ENCODE measurements around the gene ARL6IP6.

DNA sequence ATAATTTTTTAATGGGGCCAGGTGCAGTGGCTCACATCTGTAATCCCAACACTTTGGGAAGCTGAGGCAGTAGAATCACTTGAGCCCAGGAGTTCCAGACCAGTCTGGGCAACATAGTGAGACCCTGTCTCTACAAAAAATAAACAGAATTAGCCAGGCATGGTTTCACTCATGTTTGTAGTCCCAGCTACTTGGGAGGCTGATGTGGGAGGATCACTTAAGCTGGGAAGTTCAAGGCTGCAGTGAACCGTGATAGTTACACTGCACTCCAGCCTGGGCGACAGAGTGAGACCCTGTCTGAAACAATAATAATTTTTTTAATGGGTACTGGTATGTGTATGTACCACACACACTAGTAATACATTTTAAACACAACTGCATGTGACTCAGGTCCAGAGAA is 2.4 kb downstream of the ARL6IP6 start:
- no peak for TF ChIP-seq ZXDB (tag by site-specific recombination; IDR thresholded peaks at IDR 0.05)
- no peak for TF ChIP-seq OSR2 (tag by site-specific recombination; IDR thresholded peaks at IDR 0.05)
- TF ChIP-seq, protein P1, sequence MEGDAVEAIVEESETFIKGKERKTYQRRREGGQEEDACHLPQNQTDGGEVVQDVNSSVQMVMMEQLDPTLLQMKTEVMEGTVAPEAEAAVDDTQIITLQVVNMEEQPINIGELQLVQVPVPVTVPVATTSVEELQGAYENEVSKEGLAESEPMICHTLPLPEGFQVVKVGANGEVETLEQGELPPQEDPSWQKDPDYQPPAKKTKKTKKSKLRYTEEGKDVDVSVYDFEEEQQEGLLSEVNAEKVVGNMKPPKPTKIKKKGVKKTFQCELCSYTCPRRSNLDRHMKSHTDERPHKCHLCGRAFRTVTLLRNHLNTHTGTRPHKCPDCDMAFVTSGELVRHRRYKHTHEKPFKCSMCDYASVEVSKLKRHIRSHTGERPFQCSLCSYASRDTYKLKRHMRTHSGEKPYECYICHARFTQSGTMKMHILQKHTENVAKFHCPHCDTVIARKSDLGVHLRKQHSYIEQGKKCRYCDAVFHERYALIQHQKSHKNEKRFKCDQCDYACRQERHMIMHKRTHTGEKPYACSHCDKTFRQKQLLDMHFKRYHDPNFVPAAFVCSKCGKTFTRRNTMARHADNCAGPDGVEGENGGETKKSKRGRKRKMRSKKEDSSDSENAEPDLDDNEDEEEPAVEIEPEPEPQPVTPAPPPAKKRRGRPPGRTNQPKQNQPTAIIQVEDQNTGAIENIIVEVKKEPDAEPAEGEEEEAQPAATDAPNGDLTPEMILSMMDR (tag by site-specific recombination; IDR thresholded peaks at IDR 0.05), result no peak
- TF ChIP-seq TCF7L2 (IDR thresholded peaks at IDR 0.05; ENCODE audit: borderline replicate concordance, low read depth, low read length), result no peak
- no peak for TF ChIP-seq ZNF777 (tag by site-specific recombination; IDR thresholded peaks at IDR 0.05; ENCODE audit: borderline replicate concordance)
